M059J (cell line): ENCODE results near the gene ANKRD6. TPM values are rescaled to one million over a fixed set of nuclear protein-coding genes. Genes with fewer than 3 reads are reported as not detected.

Source experiments
- DNase-seq: peaks from one replicate; pipeline ENCODE4 v3.0.0-alpha.2; 2012; ENCODE audit warnings: low read depth
- total RNA-seq: library from RNA; depleted of rRNA; stranded (reverse); fragments of >200 nt; shearing (Covaris generic); gene quantifications from 2 replicates; pipeline ENCODE4 v1.2.3, GENCODE V29; 2014; rRNA removed

The ANKRD6 gene
- total RNA-seq, 1 experiment from 2014 or later: 0.57 TPM

DNA sequence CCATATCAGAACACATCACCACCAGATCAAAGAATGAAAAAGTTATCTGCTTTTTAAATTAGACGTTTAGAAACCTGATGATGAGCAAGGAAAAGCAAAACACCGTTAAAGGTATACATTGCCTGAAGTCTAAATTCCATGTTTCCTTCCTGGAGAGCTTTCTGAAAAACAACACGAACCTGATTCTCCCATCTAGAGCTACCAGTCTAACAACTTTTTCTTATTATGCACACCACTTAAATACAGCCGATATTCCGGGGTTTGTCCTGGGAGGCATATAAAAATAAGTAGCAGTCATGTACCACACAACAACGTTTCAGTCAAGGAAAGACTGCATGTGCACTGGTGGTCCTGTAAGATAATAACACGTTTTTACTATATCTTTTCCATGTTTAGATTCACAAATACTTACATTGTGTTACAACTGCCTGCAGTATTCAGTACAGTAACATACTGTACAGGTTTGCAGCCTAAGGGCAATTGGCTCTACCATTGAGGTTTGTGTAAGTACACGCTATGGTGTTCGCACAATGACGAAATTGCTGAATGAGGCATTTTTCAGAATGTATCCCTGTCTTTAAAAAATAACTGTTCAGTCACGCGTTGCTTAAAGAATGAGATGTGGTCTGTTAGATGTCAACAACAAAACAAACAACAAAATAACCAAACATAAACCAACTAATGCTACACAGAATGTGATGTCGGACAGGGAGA, 224.7 kb downstream of the ANKRD6 start:
- no peak for DNase-seq

- DNase-seq: no peak
Observed at GRCh38 chr6:89660981-89661380, 228.0 kb downstream of the ANKRD6 start.

DNA sequence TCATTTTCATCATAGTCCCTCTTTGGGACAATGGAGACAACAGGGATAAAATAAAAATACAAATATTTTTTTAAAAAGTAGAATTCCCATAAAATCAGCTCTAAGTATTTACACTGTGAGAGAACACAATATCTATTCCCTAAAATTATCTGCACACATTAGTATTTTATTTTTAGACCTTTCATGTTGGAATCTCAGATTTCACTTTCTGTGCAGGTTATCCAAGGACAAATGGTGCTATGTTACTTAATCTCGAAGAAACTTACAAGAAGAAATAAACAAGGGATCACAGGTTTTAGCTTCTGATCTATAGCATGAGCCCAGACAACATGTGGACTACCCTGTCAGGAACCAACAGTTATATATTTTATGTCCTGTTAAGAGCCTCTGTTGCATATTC, 228.6 kb downstream of the ANKRD6 start:
- no peak for DNase-seq

DNA sequence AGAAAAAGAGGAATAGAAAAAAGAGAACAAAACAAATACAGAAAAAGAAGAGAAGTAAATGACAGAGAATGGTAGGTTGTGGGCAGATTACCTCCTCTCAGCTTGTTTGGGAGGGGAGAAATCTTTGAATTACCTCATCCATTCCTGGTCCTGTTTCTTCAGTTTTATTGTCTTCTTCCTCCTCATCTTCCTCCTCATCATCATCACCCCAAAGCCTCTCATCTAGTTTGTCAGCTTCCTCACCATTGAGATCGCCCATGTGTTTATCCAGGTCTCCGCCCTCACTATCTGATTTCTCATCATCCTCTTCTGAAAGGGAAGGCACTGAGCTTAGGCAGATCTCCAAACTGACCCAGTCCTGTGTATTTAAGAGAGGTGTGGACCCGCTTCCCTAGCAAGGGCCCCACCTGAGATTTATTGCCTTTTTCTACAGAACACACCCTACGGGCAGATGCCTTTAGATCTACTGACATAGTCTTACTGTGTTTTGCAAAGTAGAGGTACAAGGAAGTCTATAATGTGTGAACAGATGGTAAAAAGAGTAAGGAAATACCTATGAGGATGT, 229.8 kb downstream of the ANKRD6 start:
- DNase-seq: no peak

DNA sequence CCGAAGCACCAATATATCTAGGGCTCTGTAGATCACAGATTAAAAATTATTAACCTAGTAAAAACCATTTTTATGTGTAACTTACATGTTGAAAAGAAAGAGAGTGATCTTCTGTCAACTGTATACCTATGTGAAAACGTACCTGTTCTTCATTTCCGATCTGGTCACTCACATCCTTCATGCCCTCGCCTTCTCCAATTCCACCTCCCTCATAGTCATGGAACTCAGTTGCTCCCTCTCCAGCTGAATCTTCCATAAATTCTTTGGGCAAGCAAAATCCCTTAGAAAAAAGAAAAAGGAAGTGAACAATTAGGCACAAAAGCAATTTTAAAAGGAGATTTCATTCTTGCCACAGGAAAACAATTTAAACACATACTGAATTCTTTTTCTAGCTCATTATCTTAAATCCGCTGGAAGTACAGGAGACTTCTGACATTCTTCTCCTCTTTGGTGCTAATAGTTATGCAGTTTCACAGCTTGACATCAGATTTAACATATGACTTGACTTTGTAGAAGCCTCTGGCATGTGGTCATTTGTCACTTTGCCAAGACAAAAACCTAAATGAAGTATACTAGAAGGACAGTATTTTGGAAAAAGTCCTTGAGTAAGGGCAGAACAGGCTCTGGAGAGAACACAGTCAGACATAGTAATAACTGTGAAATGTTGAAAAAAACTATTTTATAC, 235.1 kb downstream of the ANKRD6 start:
- DNase-seq: no peak

- DNase-seq: no peak
Observed at GRCh38 chr6:89669002-89669401, 236.1 kb downstream of the ANKRD6 start.

- no peak for DNase-seq
Observed at GRCh38 chr6:89670935-89671565, 238.1 kb downstream of the ANKRD6 start.

DNA sequence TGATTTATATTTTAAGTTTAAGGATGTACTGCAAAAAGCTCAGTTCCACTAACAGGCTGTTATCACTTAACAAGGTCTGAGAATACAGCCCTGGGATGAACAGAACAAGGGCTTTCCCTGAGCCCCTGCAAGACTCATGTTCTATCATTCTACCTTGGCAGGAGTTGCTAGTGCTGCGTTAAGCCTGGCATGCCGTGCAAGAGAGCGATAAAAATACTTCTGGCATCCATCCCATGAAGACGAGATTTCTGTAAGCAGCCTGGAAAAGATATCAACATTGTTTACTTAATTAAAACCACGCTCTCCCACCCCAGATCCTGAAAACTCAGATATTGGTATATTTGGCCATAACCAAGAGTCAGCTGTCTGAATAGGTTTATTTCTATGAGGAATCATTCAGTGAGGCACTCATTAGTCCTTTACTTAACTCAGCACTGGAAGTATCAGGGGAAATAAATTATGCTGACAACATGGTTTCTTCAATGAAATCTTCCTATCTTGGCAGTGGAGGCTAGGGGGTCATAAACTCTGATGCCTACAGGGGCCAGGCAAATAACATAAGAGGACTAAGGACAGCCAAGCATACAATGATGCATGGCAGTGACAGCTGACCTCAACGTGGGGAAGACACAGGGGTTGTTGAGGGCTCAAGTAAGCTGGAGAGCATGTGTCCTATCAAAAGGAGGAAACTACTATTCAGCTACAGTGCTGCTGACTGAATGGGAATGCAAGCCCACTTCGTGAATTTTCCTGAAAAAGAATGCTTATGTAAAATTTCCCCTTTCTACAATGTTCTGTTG, 243.2 kb downstream of the ANKRD6 start:
- DNase-seq: no peak

GRCh38 chr6:89678531-89678930, 245.6 kb downstream of the ANKRD6 start:
- DNase-seq: no peak

- DNase-seq: no peak
Observed at GRCh38 chr6:89679215-89680120, 246.5 kb downstream of the ANKRD6 start.

DNA sequence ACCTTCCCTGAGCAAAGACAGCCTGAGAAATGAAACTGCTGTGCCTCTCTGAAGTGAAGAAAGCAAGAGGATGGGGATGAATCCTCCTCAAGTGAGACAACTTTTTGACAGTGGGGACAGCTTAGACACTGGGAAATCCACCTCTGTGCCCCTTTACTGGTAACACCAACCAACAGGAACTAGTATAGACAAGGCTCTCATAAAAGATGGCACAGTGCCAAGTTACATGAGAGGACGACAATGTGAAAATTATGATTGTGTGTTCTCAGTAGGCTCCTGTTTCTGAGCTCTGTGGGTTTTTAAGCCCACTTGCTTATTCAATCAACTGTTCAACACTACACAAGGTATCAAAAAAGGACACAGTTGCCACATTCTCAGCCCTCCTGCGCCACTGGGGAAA, 247.2 kb downstream of the ANKRD6 start:
- DNase-seq: no peak

- DNase-seq: no peak
Observed at GRCh38 chr6:89680551-89680950, 247.6 kb downstream of the ANKRD6 start.

DNA sequence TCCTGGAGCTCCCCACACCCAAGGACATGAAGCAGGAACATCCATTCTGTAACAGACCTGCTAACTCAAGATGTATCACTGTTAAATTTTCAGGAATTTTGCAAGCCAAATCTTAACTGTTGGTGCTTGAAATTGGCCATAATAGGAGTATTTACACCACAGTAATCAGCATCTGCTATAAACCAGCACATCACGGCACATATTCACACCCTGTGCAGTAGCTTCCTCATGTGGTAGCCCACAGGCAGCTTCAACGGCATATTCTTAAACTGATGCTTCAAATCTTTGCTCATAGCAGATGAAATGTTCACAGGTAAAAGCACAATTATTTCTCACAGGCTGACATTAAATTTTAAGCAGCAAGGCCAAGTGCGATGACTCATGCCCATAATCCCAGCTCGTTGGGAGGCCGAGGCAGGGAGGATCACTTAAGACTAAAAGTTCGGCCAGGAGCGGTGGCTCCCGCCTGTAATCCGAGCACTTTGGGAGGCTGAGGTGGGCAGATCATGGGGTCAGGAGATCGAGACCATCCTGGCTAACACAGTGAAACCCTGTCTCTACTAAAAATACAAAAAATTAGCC, 249.1 kb downstream of the ANKRD6 start:
- no peak for DNase-seq

DNA sequence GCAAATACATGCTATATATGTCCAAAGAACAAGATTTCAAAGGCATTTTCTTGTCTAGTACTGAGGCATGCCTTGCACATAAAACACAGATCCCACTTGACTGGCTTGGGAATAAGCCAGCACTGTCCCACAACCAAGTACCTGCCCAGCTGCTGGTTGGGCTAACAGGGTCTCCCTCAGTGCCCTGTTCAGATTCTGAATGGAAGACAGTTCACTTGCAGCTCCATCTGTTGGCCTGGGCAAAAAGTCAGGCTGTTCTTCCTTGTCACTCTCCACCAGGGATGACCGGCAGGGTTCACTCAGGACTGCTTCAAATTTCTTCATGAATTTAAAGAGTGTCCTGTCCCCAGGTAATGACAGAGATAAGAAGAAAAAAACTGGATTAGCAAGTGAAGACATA, 250.0 kb downstream of the ANKRD6 start:
- DNase-seq: no peak

Other genes with a start within 250 kb of the ANKRD6 start
- not detected in 2 replicates for gene GABRR1, start 215.8 kb upstream of the ANKRD6 start, total RNA-seq
- 0.25 TPM in 1 of 2 replicates, not detected in the other for gene GABRR2, start 117.9 kb upstream of the ANKRD6 start, total RNA-seq
- gene UBE2J1, start 80.4 kb upstream of the ANKRD6 start, total RNA-seq: 18.6 and 28.8 TPM in 2 replicates
- 1.6 and 2.1 TPM in 2 replicates for gene RRAGD, start 20.9 kb upstream of the ANKRD6 start, total RNA-seq
- 20.6 and 25.1 TPM in 2 replicates for gene LYRM2, start 205.6 kb downstream of the ANKRD6 start, total RNA-seq